HepG2 (cell line): ENCODE measurements around the gene CADPS.

Experiments used
- AGO1 ChIP-seq: fragments of 200-400 bp; formaldehyde crosslinking; IDR thresholded peaks from 2 replicates; pipeline ENCODE4 v1.6.1; 2017; ENCODE audit warnings: mild to moderate bottlenecking, low read depth, low read length, moderate library complexity; ENCODE audit not compliant: poor library complexity, severe bottlenecking
- ARID2 ChIP-seq: sonication (generic); formaldehyde crosslinking; IDR thresholded peaks from 2 replicates; pipeline ENCODE4 v1.8.1; 2022; ENCODE audit warnings: mild to moderate bottlenecking, missing genetic modification reagents, borderline replicate concordance
- CREB1 ChIP-seq, 2 experiments: fragments of 450-650 bp in 1 of 2; IDR thresholded peaks; 2 replicates each; pipeline ENCODE4 v1.6.1; 2016 to 2017; ENCODE audit warnings: control low read depth in 1 of 2, mild to moderate bottlenecking in 1 of 2, missing compliant biosample characterization in 1 of 2, missing genetic modification characterization in 1 of 2
- JUN ChIP-seq: sonication (generic); formaldehyde crosslinking; IDR thresholded peaks from 2 replicates; pipeline ENCODE4 v1.4.0; 2020; ENCODE audit warnings: mild to moderate bottlenecking, missing genetic modification reagents
- POLR2A ChIP-seq, 2 experiments: IDR thresholded peaks; 2 replicates each; pipeline ENCODE4 v1.6.1; 2011; ENCODE audit warnings: low read depth in 2 of 2, low read length in 2 of 2, mild to moderate bottlenecking in 1 of 2, moderate library complexity in 1 of 2; ENCODE audit not compliant: insufficient read depth in 1 of 2
- RBM22 ChIP-seq: fragments of 200-400 bp; formaldehyde crosslinking; optimal IDR thresholded peaks from 2 replicates; pipeline ENCODE3; 2017; ENCODE audit warnings: mild to moderate bottlenecking, low read length, moderate library complexity
- XBP1 ChIP-seq: sonication (generic); formaldehyde crosslinking; IDR thresholded peaks from 2 replicates; pipeline ENCODE4 v1.5.0; 2020; ENCODE audit warnings: missing genetic modification reagents
- ZBTB8A ChIP-seq: sonication (generic); formaldehyde crosslinking; IDR thresholded peaks from 2 replicates; pipeline ENCODE4 v1.4.0; 2020; ENCODE audit warnings: mild to moderate bottlenecking, low read depth, missing genetic modification reagents, borderline replicate concordance
- ZNF17 ChIP-seq: sonication (generic); formaldehyde crosslinking; IDR thresholded peaks from 2 replicates; pipeline ENCODE4 v1.5.0; 2020; ENCODE audit warnings: mild to moderate bottlenecking, missing genetic modification reagents
- ZNF747 ChIP-seq: sonication (generic); formaldehyde crosslinking; IDR thresholded peaks from 2 replicates; pipeline ENCODE4 v1.8.1; 2023; ENCODE audit warnings: missing genetic modification reagents, mild to moderate bottlenecking, borderline replicate concordance
- TF ChIP-seq, protein P1 (sequence below): sonication (generic); formaldehyde crosslinking; IDR thresholded peaks from 2 replicates; pipeline ENCODE4 v1.4.0; 2020; ENCODE audit warnings: mild to moderate bottlenecking, missing genetic modification reagents

DNA sequence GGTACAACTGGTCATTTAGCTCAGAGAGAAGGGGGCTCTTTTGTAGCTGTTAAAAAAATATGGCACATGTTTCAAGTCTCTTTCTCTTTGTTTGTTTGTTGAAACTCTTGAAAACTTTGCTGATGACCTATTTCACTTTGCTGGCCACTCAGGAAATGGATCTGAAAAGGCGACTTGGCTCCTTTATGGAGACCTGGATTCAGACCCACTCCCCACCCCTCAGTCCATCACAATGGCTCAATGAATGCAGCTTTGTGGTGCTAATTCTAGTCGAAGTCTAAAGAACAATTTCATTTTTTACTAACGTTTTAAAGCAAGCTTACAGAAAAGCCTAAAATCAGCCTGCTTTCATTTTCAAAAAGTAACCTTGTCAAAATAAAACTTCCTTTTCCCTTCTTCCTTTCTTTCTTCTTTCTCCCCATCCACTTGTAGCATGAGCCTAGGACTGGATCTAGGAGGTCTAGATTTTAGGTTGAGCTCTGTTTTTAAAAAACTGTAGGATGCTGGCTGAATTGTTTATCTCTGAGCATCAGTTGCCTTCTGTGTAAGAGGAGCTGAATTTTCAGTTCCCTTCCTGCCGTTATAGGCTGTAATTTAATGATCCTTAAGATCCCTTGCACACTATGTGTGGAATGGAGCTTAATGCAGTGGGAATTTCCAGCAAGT, 336.4 kb downstream of the CADPS start:
- TF ChIP-seq ZBTB8A (CRISPR knock-in tag) = no peak
- no peak for TF ChIP-seq ZNF747 (CRISPR knock-in tag)
- TF ChIP-seq ARID2 (CRISPR knock-in tag) = no peak
- TF ChIP-seq, protein P1, sequence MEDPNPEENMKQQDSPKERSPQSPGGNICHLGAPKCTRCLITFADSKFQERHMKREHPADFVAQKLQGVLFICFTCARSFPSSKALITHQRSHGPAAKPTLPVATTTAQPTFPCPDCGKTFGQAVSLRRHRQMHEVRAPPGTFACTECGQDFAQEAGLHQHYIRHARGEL = no peak
- no peak for TF ChIP-seq ZNF17 (CRISPR knock-in tag)
- no peak for TF ChIP-seq POLR2A (IDR thresholded peaks at IDR 0.05; ENCODE audit: insufficient read depth in 1 of 2, low read depth in 2 of 2, low read length in 2 of 2)
- TF ChIP-seq XBP1 (CRISPR knock-in tag) = no peak
- no peak for TF ChIP-seq JUN (CRISPR knock-in tag)
- no peak for TF ChIP-seq RBM22
- TF ChIP-seq AGO1 = no peak
- TF ChIP-seq CREB1 (IDR thresholded peaks at IDR 0.05) = no peak
- no peak for TF ChIP-seq CREB1 (CRISPR knock-in tag; IDR thresholded peaks at IDR 0.05)
